Neural cell (in vitro differentiated cells): ENCODE measurements around the gene DNAJC28. TPM values are rescaled to one million over a fixed set of nuclear protein-coding genes. Genes with fewer than 3 reads are reported as not detected.
"Not testable (repeated sequence)": the region's sequence is repeated elsewhere in the genome, so short reads cannot be mapped to it uniquely, and the experiment has no call there.

ENCODE experiments used
- H2AFZ ChIP-seq: fragments of 200-600, 300-800 bp; sonication (generic), shearing (Covaris generic); 2 replicates; pipeline ENCODE4 v1.6.0; 2014; ENCODE audit warnings: low read depth, mild to moderate bottlenecking, antibody characterized with exemption, low read length, moderate library complexity
- H3F3A ChIP-seq: fragments of 200-600 bp; shearing (Covaris generic); 2 replicates; pipeline ENCODE4 v1.6.1; 2016; ENCODE audit warnings: mild to moderate bottlenecking, moderate library complexity, mixed read lengths, antibody characterized with exemption, low read length; ENCODE audit not compliant: insufficient read depth, poor library complexity, severe bottlenecking
- H3K27ac ChIP-seq: fragments of 200-600, 300-800 bp; sonication (generic), shearing (Covaris generic); 2 replicates; pipeline ENCODE4 v1.5.1; 2014; ENCODE audit warnings: mild to moderate bottlenecking, low read length, moderate library complexity
- H3K27me3 ChIP-seq: fragments of 300-800, 200-600 bp; sonication (generic), shearing (Covaris generic); 2 replicates; pipeline ENCODE4 v1.6.0; 2014; ENCODE audit warnings: mild to moderate bottlenecking, low read depth, low read length, moderate library complexity; ENCODE audit not compliant: insufficient read depth
- H3K36me3 ChIP-seq: fragments of 300-800, 200-600 bp; sonication (generic), shearing (Covaris generic); 2 replicates; pipeline ENCODE4 v1.5.1; 2014; ENCODE audit warnings: mild to moderate bottlenecking, antibody characterized with exemption, low read length, moderate library complexity; ENCODE audit not compliant: insufficient read depth
- H3K4me2 ChIP-seq: fragments of 300-800, 200-600 bp; sonication (generic), shearing (Covaris generic); 2 replicates; pipeline ENCODE4 v1.6.0; 2014; ENCODE audit warnings: mild to moderate bottlenecking, low read length
- H3K4me3 ChIP-seq: fragments of 300-800, 200-600 bp; sonication (generic), shearing (Covaris generic); 2 replicates; pipeline ENCODE4 v1.5.1; 2014; ENCODE audit warnings: mild to moderate bottlenecking, low read length, moderate library complexity
- H3K79me2 ChIP-seq: fragments of 200-600 bp; shearing (Covaris generic); replicated peaks from 2 replicates; pipeline ENCODE4 v1.6.0; 2014; ENCODE audit warnings: mild to moderate bottlenecking, low read length, moderate library complexity; ENCODE audit not compliant: insufficient read depth
- H3K9ac ChIP-seq: fragments of 300-800, 200-600 bp; sonication (generic), shearing (Covaris generic); 2 replicates; pipeline ENCODE4 v1.6.1; 2016; ENCODE audit warnings: mild to moderate bottlenecking, low read length, mixed read lengths
- H3K9me2 ChIP-seq: fragments of 200-600 bp; shearing (Covaris generic); 2 replicates; pipeline ENCODE4 v1.6.1; 2016; ENCODE audit warnings: mild to moderate bottlenecking, low read length, mixed read lengths; ENCODE audit not compliant: insufficient read depth
- H3K9me3 ChIP-seq: fragments of 200-600, 300-800 bp; sonication (generic), shearing (Covaris generic); 2 replicates; pipeline ENCODE4 v1.6.1; 2016; ENCODE audit warnings: mild to moderate bottlenecking, mixed run types, low read length, moderate library complexity, mixed read lengths
- H4K20me1 ChIP-seq: fragments of 200-600 bp; shearing (Covaris generic); 2 replicates; pipeline ENCODE4 v1.6.1; 2016; ENCODE audit warnings: mild to moderate bottlenecking, mixed run types; ENCODE audit not compliant: insufficient read depth
- CTCF ChIP-seq: fragments of 450-650 bp; IDR thresholded peaks from 2 replicates; pipeline ENCODE4 v1.5.1; 2014; ENCODE audit warnings: antibody characterized with exemption, mild to moderate bottlenecking, moderate library complexity; ENCODE audit not compliant: poor library complexity, severe bottlenecking
- EP300 ChIP-seq: fragments of 450-650 bp; conservative IDR thresholded peaks from 2 replicates; pipeline ENCODE4 v1.6.1; 2014; ENCODE audit warnings: antibody characterized with exemption, mild to moderate bottlenecking, moderate library complexity; ENCODE audit not compliant: poor library complexity, severe bottlenecking
- EZH2 ChIP-seq: fragments of 200-600, 300-800 bp; shearing (Covaris generic), sonication (generic); IDR thresholded peaks from 2 replicates; pipeline ENCODE4 v1.6.1; 2014; ENCODE audit warnings: antibody characterized with exemption, low read length, borderline replicate concordance, mild to moderate bottlenecking; ENCODE audit not compliant: insufficient read depth, poor library complexity, severe bottlenecking
- MXI1 ChIP-seq: fragments of 450-650 bp; conservative IDR thresholded peaks from 2 replicates; pipeline ENCODE4 v1.6.1; 2014; ENCODE audit warnings: antibody characterized with exemption, mild to moderate bottlenecking; ENCODE audit not compliant: poor library complexity, severe bottlenecking
- POLR2AphosphoS5 ChIP-seq: IDR thresholded peaks from 2 replicates; pipeline ENCODE4 v1.6.1; 2012
- RAD21 ChIP-seq: fragments of 450-650 bp; conservative IDR thresholded peaks from 2 replicates; pipeline ENCODE4 v1.6.1; 2014; ENCODE audit warnings: antibody characterized with exemption, mild to moderate bottlenecking, moderate library complexity
- REST ChIP-seq: IDR thresholded peaks from 2 replicates; pipeline ENCODE4 v1.6.1; 2012; ENCODE audit warnings: borderline replicate concordance
- SMC3 ChIP-seq: fragments of 450-650 bp; conservative IDR thresholded peaks from 2 replicates; pipeline ENCODE4 v1.6.1; 2014; ENCODE audit warnings: antibody characterized with exemption, mild to moderate bottlenecking, moderate library complexity; ENCODE audit not compliant: poor library complexity
- TAF1 ChIP-seq: IDR thresholded peaks from 2 replicates; pipeline ENCODE4 v1.6.1; 2012; ENCODE audit warnings: low read depth
- polyA plus RNA-seq: library from polyadenylated mRNA; depleted of rRNA; stranded (reverse); fragments of >200 nt; gene quantifications from 2 replicates; pipeline ENCODE4 v1.2.3, GENCODE V29; 2014

DNAJC28 gene
- polyA plus RNA-seq, 1 donor from 2014 or later = 5.5 TPM

- no peaks in the 10 kb centered on the region for H4K20me1 ChIP-seq
- no peaks in the 10 kb centered on the region for H3K9me3 ChIP-seq
- H2AFZ ChIP-seq = no peak overlapping the region
- no peaks in the 10 kb centered on the region for H3F3A ChIP-seq
- H3K4me3 ChIP-seq = no peak overlapping the region
- no peak overlapping the region for H3K27ac ChIP-seq
- H3K36me3 ChIP-seq = no peaks in the 10 kb centered on the region
- no peak overlapping the region for H3K4me2 ChIP-seq
- no peak overlapping the region for H3K9ac ChIP-seq
- no peaks in the 10 kb centered on the region for H3K27me3 ChIP-seq
- TF ChIP-seq EP300 = no peak
- TF ChIP-seq CTCF = no peak
- TF ChIP-seq TAF1 = no peak
- no peak for TF ChIP-seq MXI1
- TF ChIP-seq RAD21 = no peak
- no peak for TF ChIP-seq POLR2AphosphoS5
- TF ChIP-seq SMC3 = no peak
- H3K79me2 ChIP-seq = no peaks in the 10 kb centered on the region
- no peaks in the 10 kb centered on the region for H3K9me2 ChIP-seq
These were observed 39.9 kb downstream of the DNAJC28 start for GRCh38 chr21:33451634-33452071.

GRCh38 chr21:33449616-33450015 is 41.9 kb downstream of the DNAJC28 start:
- H2AFZ ChIP-seq = no peak overlapping the region
- no peak overlapping the region for H3K4me3 ChIP-seq
- H3K4me2 ChIP-seq = no peak overlapping the region
- H3K9me2 ChIP-seq = no peaks in the 10 kb centered on the region
- no peak overlapping the region for H3K27ac ChIP-seq
- no peaks in the 10 kb centered on the region for H3F3A ChIP-seq
- no peaks in the 10 kb centered on the region for H3K79me2 ChIP-seq
- no peak overlapping the region for H3K9ac ChIP-seq
- no peaks in the 10 kb centered on the region for H4K20me1 ChIP-seq
- H3K9me3 ChIP-seq = no peaks in the 10 kb centered on the region
- TF ChIP-seq POLR2AphosphoS5 = no peak
- TF ChIP-seq SMC3 = no peak
- TF ChIP-seq RAD21 = no peak
- TF ChIP-seq EP300 = no peak
- no peak for TF ChIP-seq EZH2
- no peak for TF ChIP-seq TAF1
- no peak for TF ChIP-seq MXI1
- no peak for TF ChIP-seq REST
- no peak for TF ChIP-seq CTCF
- H3K27me3 ChIP-seq = no peaks in the 10 kb centered on the region
- no peaks in the 10 kb centered on the region for H3K36me3 ChIP-seq

GRCh38 chr21:33446620-33447019 is 44.9 kb downstream of the DNAJC28 start:
- not testable (repeated sequence) for H3K9me3 ChIP-seq, H3K79me2 ChIP-seq, H3K4me3 ChIP-seq, H3K4me2 ChIP-seq, H2AFZ ChIP-seq, H3K36me3 ChIP-seq, H3K9ac ChIP-seq, H3K9me2 ChIP-seq, H4K20me1 ChIP-seq, H3K27me3 ChIP-seq, H3K27ac ChIP-seq, H3F3A ChIP-seq
